GM20431 (cell line): ENCODE measurements around the gene COL28A1.
"Not testable (repeated sequence)": the region's sequence is repeated elsewhere in the genome, so short reads cannot be mapped to it uniquely, and the experiment has no call there.

Experiments used
- in situ Hi-C: fragments of 300-500 bp; cut with MseI, MboI; formaldehyde crosslinking; loops from one replicate; pipeline ENCODE4 v1.15.0; 2020; ENCODE audit warnings: low sequenced_read_pairs; ENCODE audit not compliant: unreplicated experiment

Gene COL28A1

DNA sequence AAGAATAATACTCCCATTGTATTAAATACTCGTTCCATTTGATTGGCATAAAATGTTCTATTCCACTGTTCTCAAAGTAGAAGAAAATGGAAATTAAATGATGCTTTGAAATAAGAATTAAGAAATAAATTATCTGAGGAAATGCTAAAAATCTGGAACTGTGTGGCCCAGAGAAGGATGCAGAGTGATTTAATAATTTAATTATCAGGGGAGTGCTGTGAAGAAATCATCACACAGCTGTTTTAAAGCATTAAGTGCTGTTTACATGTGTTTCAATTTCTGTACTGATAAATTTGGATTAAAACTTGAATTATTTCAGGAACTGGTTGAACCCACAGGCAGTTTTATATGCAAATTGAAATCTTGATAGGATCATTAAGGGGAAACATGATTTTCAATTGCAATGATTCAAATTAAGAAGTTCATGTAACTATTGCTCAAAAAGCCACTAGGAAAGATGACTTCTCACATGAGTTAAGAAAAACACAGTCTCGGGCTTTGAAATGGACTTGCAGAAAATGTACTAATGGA is 56.3 kb downstream of the COL28A1 start:
- in situ Hi-C loops, result no loop called here

- in situ Hi-C loops, result no loop called here
These were observed 57.1 kb downstream of the COL28A1 start for GRCh38 chr7:7478569-7478968.

GRCh38 chr7:7477641-7478040 is 58.0 kb downstream of the COL28A1 start:
- in situ Hi-C loops, result not testable (repeated sequence)

DNA sequence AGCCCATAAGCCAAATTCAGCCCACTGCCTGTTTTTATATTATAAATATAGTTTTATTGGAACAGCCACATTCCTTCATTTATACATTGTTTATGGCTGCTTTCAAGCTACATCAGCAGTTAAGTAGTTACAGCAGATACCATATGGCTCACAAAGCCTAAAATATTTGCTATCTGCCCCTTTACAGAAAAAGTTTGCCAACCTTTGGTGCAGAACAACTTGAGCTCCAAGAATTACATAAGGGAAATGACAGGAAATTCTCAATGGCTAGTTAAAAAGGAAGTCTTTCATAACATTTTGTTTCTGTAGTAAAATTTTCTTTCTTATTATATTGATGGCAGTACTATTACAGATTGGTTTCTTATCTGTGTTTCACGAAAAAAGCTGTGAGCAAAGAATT is 59.3 kb downstream of the COL28A1 start:
- in situ Hi-C loops, result no loop called here

GRCh38 chr7:7475601-7476000 is 60.1 kb downstream of the COL28A1 start:
- in situ Hi-C loops, result no loop called here

- in situ Hi-C loops, result no loop called here
These were observed 61.2 kb downstream of the COL28A1 start for GRCh38 chr7:7474436-7474835.

- in situ Hi-C loops, result not testable (repeated sequence)
These were observed 70.5 kb downstream of the COL28A1 start for GRCh38 chr7:7464991-7465765.

DNA sequence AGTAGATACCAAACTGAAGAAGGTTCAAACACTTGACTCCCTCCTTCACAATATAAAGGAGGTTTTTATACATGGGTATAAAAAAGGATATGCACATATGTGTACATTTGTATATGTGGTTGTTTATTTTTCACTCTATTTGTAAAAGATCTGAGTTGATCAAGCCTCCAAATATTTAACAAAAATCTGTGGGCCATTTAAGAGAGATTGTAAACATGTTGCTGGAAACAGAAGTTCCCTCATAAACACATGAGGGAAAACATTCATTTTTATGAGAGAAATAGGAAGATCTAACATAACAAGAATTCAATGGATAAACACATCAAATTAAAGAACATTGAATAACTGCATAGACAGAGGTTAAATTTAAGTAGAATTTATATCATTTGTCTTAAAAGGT is 81.7 kb downstream of the COL28A1 start:
- in situ Hi-C loops, result no loop called here

DNA sequence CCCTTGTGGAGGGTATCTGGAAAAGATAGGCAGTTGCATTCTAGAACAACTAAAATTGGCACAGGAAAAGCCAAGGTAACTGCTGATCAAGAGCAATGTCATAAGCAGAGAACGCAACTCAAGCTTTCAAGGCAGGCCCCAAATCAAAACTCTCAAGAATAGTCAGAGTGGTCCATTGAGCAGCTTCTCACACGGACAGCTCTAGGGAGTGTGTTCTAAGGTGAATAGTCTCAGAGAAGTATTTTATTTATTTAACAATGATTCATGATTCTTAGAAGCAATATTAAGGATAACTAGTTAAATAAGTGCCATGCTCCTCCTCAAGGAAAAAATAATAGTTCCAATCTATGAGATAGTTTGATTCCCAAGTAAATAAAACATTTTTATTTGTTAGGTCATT is 83.0 kb downstream of the COL28A1 start:
- in situ Hi-C loops, result no loop called here

DNA sequence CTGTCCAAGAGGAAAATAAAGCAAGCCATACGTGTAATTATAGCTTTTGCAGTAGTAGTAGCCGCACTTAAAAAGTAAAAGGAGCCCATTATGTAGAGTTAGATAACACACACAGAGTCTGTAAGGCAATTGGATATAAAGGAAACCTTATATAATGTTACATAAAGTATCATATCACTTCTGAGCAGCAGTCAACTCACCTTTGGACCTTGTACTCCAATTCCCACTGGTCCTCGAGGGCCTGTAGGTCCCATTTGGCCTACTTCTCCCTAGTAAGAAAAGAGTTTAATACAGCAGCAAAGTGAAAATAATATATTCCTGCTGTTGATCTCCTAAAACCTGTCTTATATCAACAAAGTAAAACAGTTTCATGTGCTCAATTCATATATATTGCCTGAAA is 83.6 kb downstream of the COL28A1 start:
- in situ Hi-C loops, result no loop called here

DNA sequence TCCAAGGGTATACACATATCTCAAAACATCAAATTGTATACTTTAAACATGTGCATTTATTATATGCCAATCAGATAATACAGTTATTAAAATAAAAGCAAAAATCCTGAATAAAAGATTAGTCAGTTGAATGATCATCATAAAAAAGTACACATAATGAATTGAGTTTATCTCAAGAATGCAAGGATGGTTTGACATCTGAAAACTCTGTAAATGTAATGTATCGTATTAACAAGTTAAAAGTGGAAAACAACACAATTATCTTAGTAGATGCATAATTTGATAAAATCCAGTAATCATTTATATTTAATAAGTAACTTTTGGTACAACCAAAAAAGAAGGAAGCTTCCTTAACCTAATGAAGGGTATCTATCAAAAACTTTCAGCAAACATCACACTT is 86.6 kb downstream of the COL28A1 start:
- in situ Hi-C loops, result no loop called here

- in situ Hi-C loops, result no loop called here
These were observed 89.1 kb downstream of the COL28A1 start for GRCh38 chr7:7446616-7447015.

GRCh38 chr7:7443806-7444350 is 91.8 kb downstream of the COL28A1 start:
- in situ Hi-C loops, result no loop called here

DNA sequence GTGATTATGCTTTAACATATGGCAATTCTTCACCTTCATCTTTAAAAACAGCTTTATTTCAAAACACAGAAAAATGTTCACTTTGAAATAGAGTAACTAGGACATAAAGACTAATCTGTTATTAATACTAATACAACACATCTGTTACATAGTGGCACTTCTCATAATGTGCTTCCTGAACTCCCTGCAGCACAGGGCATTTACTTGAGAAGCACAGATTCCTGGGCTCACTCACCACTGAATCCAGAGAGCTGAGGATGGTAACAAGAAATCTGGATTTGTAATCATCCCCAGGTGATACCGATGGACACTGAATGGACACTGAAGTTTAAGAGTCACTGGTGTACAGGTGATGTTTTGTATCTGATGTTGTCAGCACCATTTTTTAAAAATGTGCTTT is 96.1 kb downstream of the COL28A1 start:
- in situ Hi-C loops, result no loop called here

- in situ Hi-C loops, result no loop called here
These were observed 96.8 kb downstream of the COL28A1 start for GRCh38 chr7:7438851-7439250.

- in situ Hi-C loops, result no loop called here
These were observed 99.7 kb downstream of the COL28A1 start for GRCh38 chr7:7435978-7436377.

DNA sequence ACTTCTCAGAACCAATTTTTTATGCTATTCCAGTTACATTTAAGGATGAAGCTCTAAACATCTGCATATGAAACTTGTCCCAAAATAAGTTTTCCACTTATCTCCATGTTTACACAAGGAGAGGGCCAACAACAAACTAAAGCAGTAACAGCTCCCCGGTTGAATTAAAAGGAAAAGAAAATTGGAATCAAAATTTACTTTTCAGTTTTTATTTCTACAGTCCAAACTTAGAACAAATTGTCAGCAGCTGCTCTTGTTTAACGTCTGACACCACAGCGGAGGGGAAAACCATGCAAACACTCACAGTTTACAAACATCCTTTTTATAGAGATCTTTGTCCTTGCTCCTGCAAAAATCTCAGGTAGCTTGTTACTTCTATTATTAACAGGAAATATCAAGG is 101.3 kb downstream of the COL28A1 start:
- in situ Hi-C loops, result no loop called here

DNA sequence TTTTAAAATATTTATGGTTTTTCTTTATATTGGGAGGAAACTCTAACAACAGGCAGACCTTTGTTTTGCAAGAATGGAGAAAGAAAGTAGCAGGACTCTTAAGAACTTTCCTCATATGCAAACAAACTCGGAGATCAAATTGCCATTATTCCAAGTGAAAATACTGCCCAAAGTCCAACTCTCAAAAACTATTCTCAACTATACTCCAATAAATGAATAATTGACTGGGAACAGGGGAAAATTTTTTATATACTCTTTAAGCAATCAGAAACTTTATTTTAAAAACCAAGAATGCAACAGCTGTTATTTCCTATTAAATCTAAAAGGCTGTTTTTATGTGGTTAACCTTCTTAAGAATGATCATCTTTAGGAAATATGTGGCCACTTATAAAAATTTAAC is 101.9 kb downstream of the COL28A1 start:
- in situ Hi-C loops, result no loop called here

DNA sequence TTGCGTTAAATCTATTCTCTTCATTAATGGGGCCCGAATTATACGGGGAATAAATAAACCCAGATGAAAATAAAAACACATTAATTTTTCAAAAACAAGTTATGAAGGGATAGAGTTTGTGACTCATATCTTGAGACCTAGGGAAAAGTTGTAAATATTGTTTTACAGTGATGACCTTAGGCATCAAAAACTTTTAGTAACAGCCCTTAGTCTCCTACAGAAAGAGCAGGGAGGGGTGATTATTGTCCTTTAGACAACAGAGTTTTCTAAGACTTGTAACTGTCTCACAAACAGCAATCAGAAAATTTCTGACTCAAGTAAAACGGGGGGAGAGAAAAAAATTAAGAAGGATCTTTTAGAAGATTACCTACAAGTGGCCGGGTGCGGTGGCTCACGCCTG is 102.7 kb downstream of the COL28A1 start:
- in situ Hi-C loops, result no loop called here

DNA sequence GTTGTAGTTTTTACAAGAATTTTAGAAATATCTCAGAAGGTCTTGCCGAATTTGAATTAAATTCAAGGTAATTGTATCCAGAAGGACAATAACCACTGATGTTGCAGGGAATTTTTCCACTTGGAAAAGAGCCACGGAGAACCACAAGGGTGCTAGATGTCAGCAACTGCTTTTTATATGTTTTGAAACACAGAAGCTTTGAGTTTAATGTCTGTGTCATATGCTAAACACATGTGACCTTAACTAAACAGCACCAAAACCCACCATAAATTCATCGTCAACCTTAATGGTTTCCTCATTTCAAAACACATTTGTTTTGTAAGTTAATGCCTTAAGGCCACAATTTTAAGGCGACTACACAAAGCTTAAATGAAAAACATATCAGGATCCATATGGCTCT is 106.9 kb downstream of the COL28A1 start:
- in situ Hi-C loops, result no loop called here

- in situ Hi-C loops, result no loop called here
These were observed 108.3 kb downstream of the COL28A1 start for GRCh38 chr7:7427363-7427762.

GRCh38 chr7:7426676-7427075 is 109.0 kb downstream of the COL28A1 start:
- in situ Hi-C loops, result no loop called here
